DND-41 (cell line): ENCODE data around the gene TRIM46.

Experiments
- ATAC-seq: fragments of 200-7000 bp; cut with Tn5 transposase; 3 replicates; pipeline ENCODE4 v1.9.1; 2021; ENCODE audit warnings: low read depth; ENCODE audit not compliant: insufficient read depth
- DNase-seq: peaks from one replicate; pipeline ENCODE4 v3.0.0-alpha.2; 2020
- H2AFZ ChIP-seq: 2 replicates; pipeline ENCODE4 v1.6.0; 2012; ENCODE audit warnings: low read depth, low read length
- H3K27ac ChIP-seq: 2 replicates; pipeline ENCODE4 v1.5.1; 2012; ENCODE audit warnings: low read length, inconsistent platforms
- H3K27me3 ChIP-seq: fragments of 200-600 bp; sonication (generic); 2 replicates; pipeline ENCODE4 v1.6.0; 2012; ENCODE audit warnings: low read length, mild to moderate bottlenecking, inconsistent platforms; ENCODE audit not compliant: insufficient read depth, poor library complexity
- H3K36me3 ChIP-seq: 2 replicates; pipeline ENCODE4 v1.5.1; 2012; ENCODE audit warnings: low read length, inconsistent platforms; ENCODE audit not compliant: insufficient read depth
- H3K4me1 ChIP-seq: 2 replicates; pipeline ENCODE4 v1.5.1; 2012; ENCODE audit warnings: mild to moderate bottlenecking, low read length; ENCODE audit not compliant: insufficient read depth
- H3K4me2 ChIP-seq: 2 replicates; pipeline ENCODE4 v1.6.0; 2012; ENCODE audit warnings: mild to moderate bottlenecking, moderate library complexity, low read length, inconsistent platforms; ENCODE audit not compliant: insufficient read depth
- H3K4me3 ChIP-seq, 2 experiments: fragments of 200-600 bp in 1 of 2; shearing (Covaris generic) in 1 of 2; 2 replicates each; pipeline ENCODE4 v1.5.1; 2012 to 2016; ENCODE audit warnings: inconsistent platforms in 2 of 2, low read length in 2 of 2, mild to moderate bottlenecking in 2 of 2, low read depth in 1 of 2, moderate library complexity in 1 of 2
- H3K79me2 ChIP-seq: 2 replicates; pipeline ENCODE4 v1.6.0; 2012; ENCODE audit warnings: low read length, inconsistent platforms; ENCODE audit not compliant: insufficient read depth
- H3K9ac ChIP-seq: 2 replicates; pipeline ENCODE4 v1.6.0; 2012; ENCODE audit warnings: low read depth, mild to moderate bottlenecking, inconsistent platforms, low read length, moderate library complexity
- H3K9me3 ChIP-seq: 2 replicates; pipeline ENCODE4 v1.5.1; 2012; ENCODE audit warnings: low read length, moderate library complexity, mild to moderate bottlenecking, inconsistent platforms; ENCODE audit not compliant: insufficient read depth, severe bottlenecking
- H4K20me1 ChIP-seq: 2 replicates; pipeline ENCODE4 v1.6.0; 2012; ENCODE audit warnings: low read length; ENCODE audit not compliant: insufficient read depth
- CTCF ChIP-seq: IDR thresholded peaks from 2 replicates; pipeline ENCODE4 v1.5.1; 2012; ENCODE audit warnings: borderline replicate concordance, low read length, moderate library complexity, mild to moderate bottlenecking; ENCODE audit not compliant: poor library complexity, severe bottlenecking; ENCODE audit errors: extremely low read depth
- EZH2 ChIP-seq: IDR thresholded peaks from 3 replicates; pipeline ENCODE4 v1.6.1; 2012; ENCODE audit warnings: borderline replicate concordance, low read depth, mild to moderate bottlenecking, moderate library complexity, low read length, inconsistent platforms; ENCODE audit not compliant: severe bottlenecking

Gene TRIM46

GRCh38 chr1:155206891-155207805, 33.5 kb downstream of the TRIM46 start:
- Histone ChIP-seq H3K27me3 (no peaks in the 10 kb centered on the region), H3K79me2 (peaks cover 17% of the 10 kb centered on the region), H3K27ac (peak overlapping the region; percentile 38; the same call in 1 of the 2 replicates), H3K4me2 (peak overlapping the region; percentile 51), H3K4me1 (peaks cover 33% of the 10 kb centered on the region), H3K9ac (peak overlapping the region; percentile 14; the same call in 1 of the 2 replicates), H3K36me3 (peaks cover 7% of the 10 kb centered on the region), H4K20me1 (no peaks in the 10 kb centered on the region), H3K4me3 (no peak overlapping the region; a peak in 1 of 4 replicates), H2AFZ (peak overlapping the region; percentile 51), H3K9me3 (no peaks in the 10 kb centered on the region)
- ATAC-seq (peak; percentile 63), DNase-seq (peak; percentile 88)
- no peak for TF ChIP-seq EZH2
- TF ChIP-seq CTCF: peak; percentile 89

- Histone ChIP-seq H3K9me3 (no peaks in the 10 kb centered on the region), H2AFZ (peak within 1 kb of the TSS; percentile 92), H3K4me2 (peak within 1 kb of the TSS; percentile 86), H3K4me1 (peaks cover 33% of the 10 kb centered on the region), H3K4me3 (peak within 1 kb of the TSS; percentile 77 to 88), H4K20me1 (no peaks in the 10 kb centered on the region), H3K36me3 (peaks cover 10% of the 10 kb centered on the region), H3K27ac (peak within 1 kb of the TSS; percentile 81), H3K9ac (peak within 1 kb of the TSS; percentile 75), H3K79me2 (peaks cover 17% of the 10 kb centered on the region), H3K27me3 (no peaks in the 10 kb centered on the region)
- DNase-seq (no peak), ATAC-seq (no peak)
- TF ChIP-seq EZH2 (no peak), CTCF (no peak)
Measured at GRCh38 chr1:155207806-155208540, 34.3 kb downstream of the TRIM46 start, which contains the start of gene THBS3. Gene THBS3, minus strand, starts transcription at chr1:155207897. Its CDS starts 21 bp downstream, at chr1:155207876.

- H2AFZ ChIP-seq: peak within 1 kb of the TSS; percentile 92
- no peaks in the 10 kb centered on the region for H3K9me3 ChIP-seq
- H3K27ac ChIP-seq: peak within 1 kb of the TSS; percentile 81
- H3K79me2 ChIP-seq: peaks cover 17% of the 10 kb centered on the region
- H3K9ac ChIP-seq: peak within 1 kb of the TSS; percentile 75
- peaks cover 33% of the 10 kb centered on the region for H3K4me1 ChIP-seq
- DNase-seq (peak; percentile 91), ATAC-seq (peak; percentile 91)
- peak within 1 kb of the TSS; percentile 77 to 88 for H3K4me3 ChIP-seq
- no peaks in the 10 kb centered on the region for H4K20me1 ChIP-seq
- H3K27me3 ChIP-seq: no peaks in the 10 kb centered on the region
- no peak for TF ChIP-seq EZH2
- peak; percentile 0 for TF ChIP-seq CTCF
- H3K4me2 ChIP-seq: peak within 1 kb of the TSS; percentile 86
- peaks cover 10% of the 10 kb centered on the region for H3K36me3 ChIP-seq
Measured at GRCh38 chr1:155208541-155209311, 35.1 kb downstream of the TRIM46 start, which contains the start of gene MTX1. Gene MTX1, plus strand, starts transcription at chr1:155208695. Its CDS starts 110 bp downstream, at chr1:155208805.
